ENCODE measurements around the gene FOLR1. TPM values are rescaled to one million over a fixed set of nuclear protein-coding genes. Genes with fewer than 3 reads are reported as not detected.

FOLR1 gene
- polyA plus RNA-seq, 1 donor from 2014 or later = not detected

- TF ChIP-seq TAF1 (IDR thresholded peaks at IDR 0.05; ENCODE audit: low read depth) (no peak), CTCF (IDR thresholded peaks at IDR 0.05; ENCODE audit: poor library complexity, severe bottlenecking) (no peak), MXI1 (conservative IDR thresholded peaks at IDR 0.05; ENCODE audit: poor library complexity, severe bottlenecking) (no peak), REST (IDR thresholded peaks at IDR 0.05; ENCODE audit: borderline replicate concordance) (no peak), EP300 (conservative IDR thresholded peaks at IDR 0.05; ENCODE audit: poor library complexity, severe bottlenecking) (no peak), EZH2 (IDR thresholded peaks at IDR 0.05; ENCODE audit: borderline replicate concordance, insufficient read depth, low read length, poor library complexity, severe bottlenecking) (no peak), POLR2AphosphoS5 (IDR thresholded peaks at IDR 0.05) (no peak), SMC3 (conservative IDR thresholded peaks at IDR 0.05; ENCODE audit: poor library complexity) (no peak), RAD21 (conservative IDR thresholded peaks at IDR 0.05) (no peak)
- no peak within 1 kb of the TSS for H3K9ac ChIP-seq (ENCODE audit: low read length)
- no peaks in the 10 kb centered on the region for H3F3A ChIP-seq (ENCODE audit: insufficient read depth, low read length, poor library complexity, severe bottlenecking)
- no peaks in the 10 kb centered on the region for H3K9me2 ChIP-seq (ENCODE audit: insufficient read depth, low read length)
- no peak within 1 kb of the TSS for H3K27ac ChIP-seq (ENCODE audit: low read length)
- H2AFZ ChIP-seq (ENCODE audit: low read depth, low read length) = no peak within 1 kb of the TSS
- no peaks in the 10 kb centered on the region for H3K9me3 ChIP-seq (ENCODE audit: low read length)
- no peaks in the 10 kb centered on the region for H3K27me3 ChIP-seq (ENCODE audit: insufficient read depth, low read depth, low read length)
- no peak within 1 kb of the TSS for H3K4me3 ChIP-seq (ENCODE audit: low read length)
- H3K36me3 ChIP-seq (ENCODE audit: insufficient read depth, low read length) = no peaks in the 10 kb centered on the region
- H4K20me1 ChIP-seq (ENCODE audit: insufficient read depth) = no peaks in the 10 kb centered on the region
- no peak within 1 kb of the TSS for H3K4me2 ChIP-seq (ENCODE audit: low read length)
- no peaks in the 10 kb centered on the region for H3K79me2 ChIP-seq (replicated peaks; ENCODE audit: insufficient read depth, low read length)
Measured at GRCh38 chr11:72216638-72217037, 24.7 kb downstream of the FOLR1 start, which contains the start of gene FOLR2. TSS of gene FOLR2 (plus strand) at chr11:72216794. CDS start at chr11:72218585, 1,791 bp downstream.

GRCh38 chr11:72217841-72218240 is 25.9 kb downstream of the FOLR1 start:
- TF ChIP-seq POLR2AphosphoS5 (IDR thresholded peaks at IDR 0.05) (no peak), EZH2 (IDR thresholded peaks at IDR 0.05; ENCODE audit: borderline replicate concordance, insufficient read depth, low read length, poor library complexity, severe bottlenecking) (no peak)
- H3K4me3 ChIP-seq (ENCODE audit: low read length) = no peak overlapping the region
- no peaks in the 10 kb centered on the region for H3F3A ChIP-seq (ENCODE audit: insufficient read depth, low read length, poor library complexity, severe bottlenecking)
- no peaks in the 10 kb centered on the region for H3K36me3 ChIP-seq (ENCODE audit: insufficient read depth, low read length)
- no peaks in the 10 kb centered on the region for H4K20me1 ChIP-seq (ENCODE audit: insufficient read depth)
- no peaks in the 10 kb centered on the region for H3K9me2 ChIP-seq (ENCODE audit: insufficient read depth, low read length)
- H3K9ac ChIP-seq (ENCODE audit: low read length) = no peak overlapping the region
- no peaks in the 10 kb centered on the region for H3K9me3 ChIP-seq (ENCODE audit: low read length)
- no peaks in the 10 kb centered on the region for H3K79me2 ChIP-seq (replicated peaks; ENCODE audit: insufficient read depth, low read length)
- H2AFZ ChIP-seq (ENCODE audit: low read depth, low read length) = no peak overlapping the region
- no peak overlapping the region for H3K4me2 ChIP-seq (ENCODE audit: low read length)
- no peak overlapping the region for H3K27ac ChIP-seq (ENCODE audit: low read length)
- peaks cover 7% of the 10 kb centered on the region for H3K27me3 ChIP-seq (ENCODE audit: insufficient read depth, low read depth, low read length)
